ENCODE data around the gene CAMTA1. TPM values are rescaled to one million over a fixed set of nuclear protein-coding genes. Genes with fewer than 3 reads are reported as not detected.

The CAMTA1 gene
- total RNA-seq, 1 donor from 2014 or later: 63.8 TPM

DNA sequence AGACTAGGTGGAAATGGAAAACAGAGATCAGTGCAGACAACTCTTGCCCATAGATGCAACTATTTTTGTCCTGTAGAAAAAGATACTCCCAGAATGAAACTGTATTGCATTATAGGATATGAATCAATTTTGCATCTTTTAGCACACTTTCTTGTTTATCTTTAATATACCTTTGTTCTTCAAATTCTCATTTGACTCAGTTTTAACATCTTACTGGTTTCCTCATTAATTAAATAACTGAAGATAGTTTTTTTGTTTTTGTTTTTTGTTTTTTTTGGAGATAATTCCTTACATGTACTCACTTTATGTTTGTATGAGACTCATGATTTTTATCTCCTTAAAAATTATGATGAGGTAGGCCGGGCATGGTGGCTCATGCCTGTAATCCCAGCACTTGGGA lies 10.9 kb upstream of the CAMTA1 start:
- Mint-ChIP-seq H3K9me3 (ENCODE audit: low read depth) (peaks cover 10% of the 10 kb centered on the region), H3K27me3 (ENCODE audit: low read depth) (no peaks in the 10 kb centered on the region), H3K4me1 (ENCODE audit: low read depth) (peaks cover 15% of the 10 kb centered on the region), H3K4me3 (ENCODE audit: unreplicated experiment) (no peak overlapping the region), H3K27ac (ENCODE audit: unreplicated experiment) (no peak overlapping the region), H3K36me3 (ENCODE audit: low read depth) (peaks cover 2% of the 10 kb centered on the region)
- no peak for DNase-seq (ENCODE audit: low spot score)
- TF ChIP-seq, protein P1, sequence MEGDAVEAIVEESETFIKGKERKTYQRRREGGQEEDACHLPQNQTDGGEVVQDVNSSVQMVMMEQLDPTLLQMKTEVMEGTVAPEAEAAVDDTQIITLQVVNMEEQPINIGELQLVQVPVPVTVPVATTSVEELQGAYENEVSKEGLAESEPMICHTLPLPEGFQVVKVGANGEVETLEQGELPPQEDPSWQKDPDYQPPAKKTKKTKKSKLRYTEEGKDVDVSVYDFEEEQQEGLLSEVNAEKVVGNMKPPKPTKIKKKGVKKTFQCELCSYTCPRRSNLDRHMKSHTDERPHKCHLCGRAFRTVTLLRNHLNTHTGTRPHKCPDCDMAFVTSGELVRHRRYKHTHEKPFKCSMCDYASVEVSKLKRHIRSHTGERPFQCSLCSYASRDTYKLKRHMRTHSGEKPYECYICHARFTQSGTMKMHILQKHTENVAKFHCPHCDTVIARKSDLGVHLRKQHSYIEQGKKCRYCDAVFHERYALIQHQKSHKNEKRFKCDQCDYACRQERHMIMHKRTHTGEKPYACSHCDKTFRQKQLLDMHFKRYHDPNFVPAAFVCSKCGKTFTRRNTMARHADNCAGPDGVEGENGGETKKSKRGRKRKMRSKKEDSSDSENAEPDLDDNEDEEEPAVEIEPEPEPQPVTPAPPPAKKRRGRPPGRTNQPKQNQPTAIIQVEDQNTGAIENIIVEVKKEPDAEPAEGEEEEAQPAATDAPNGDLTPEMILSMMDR (IDR thresholded peaks at IDR 0.05): no peak

DNA sequence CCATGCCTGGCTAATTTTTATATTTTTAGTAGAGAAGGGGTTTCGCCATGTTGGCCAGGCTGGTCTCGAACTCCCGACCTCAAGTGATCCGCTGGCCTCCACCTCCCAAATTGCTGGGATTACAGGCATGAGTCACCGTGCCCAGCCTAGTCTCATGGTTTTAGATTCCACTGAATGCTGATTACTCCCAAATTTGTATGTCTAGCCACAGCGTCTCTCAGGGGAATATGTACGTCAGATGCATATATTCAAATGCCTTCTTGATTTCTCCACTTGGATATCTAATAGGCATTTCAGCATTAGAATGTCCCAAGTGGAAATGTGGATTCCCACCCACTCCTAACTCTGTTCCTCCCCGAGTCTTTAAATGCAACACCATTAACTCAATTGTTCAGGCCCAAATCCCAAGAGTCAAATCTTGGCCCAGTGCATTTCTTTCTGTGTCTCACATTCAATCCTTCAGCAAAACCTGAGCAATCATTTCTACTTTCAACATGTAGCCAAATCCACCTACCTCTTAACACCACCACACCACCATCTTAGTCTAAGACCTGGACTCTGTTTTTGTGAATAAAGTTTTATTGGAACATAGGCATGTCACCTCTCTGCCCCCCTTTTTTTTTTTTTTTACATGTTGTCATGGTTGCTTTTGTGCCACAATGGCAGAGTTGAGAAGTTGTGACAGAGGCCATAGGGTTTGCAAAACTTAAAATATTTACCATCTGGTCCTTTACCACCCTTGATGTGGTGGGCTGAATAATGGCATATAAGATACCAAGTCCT lies 9.8 kb upstream of the CAMTA1 start:
- TF ChIP-seq, protein P1 (IDR thresholded peaks at IDR 0.05): no peak
- Mint-ChIP-seq H3K27ac (ENCODE audit: unreplicated experiment) (no peak overlapping the region), H3K4me3 (ENCODE audit: unreplicated experiment) (no peak overlapping the region), H3K9me3 (ENCODE audit: low read depth) (peaks cover 10% of the 10 kb centered on the region), H3K27me3 (ENCODE audit: low read depth) (no peaks in the 10 kb centered on the region), H3K36me3 (ENCODE audit: low read depth) (peaks cover 2% of the 10 kb centered on the region), H3K4me1 (ENCODE audit: low read depth) (peaks cover 14% of the 10 kb centered on the region)
- no peak for DNase-seq (ENCODE audit: low spot score)

DNA sequence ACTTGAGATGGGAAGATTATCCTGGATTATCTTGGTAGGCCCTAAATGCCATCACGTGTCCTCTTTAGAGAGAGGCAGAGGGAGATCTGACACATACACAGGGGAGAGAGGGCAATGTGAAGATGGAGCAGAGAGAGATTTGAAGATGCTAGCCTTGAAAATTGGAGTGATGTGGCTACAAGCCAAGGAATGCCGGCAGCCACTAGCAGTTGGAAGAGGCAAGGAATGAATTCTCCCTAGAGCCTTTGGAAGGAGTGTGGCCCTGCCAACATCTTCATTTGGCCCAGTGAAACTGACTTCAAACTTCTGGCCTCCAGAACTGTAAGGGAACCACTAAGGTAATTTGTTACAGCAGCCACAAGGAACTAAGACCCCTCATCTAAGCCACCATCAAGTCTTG lies 8.9 kb upstream of the CAMTA1 start:
- Mint-ChIP-seq H3K27ac (ENCODE audit: unreplicated experiment) (no peak overlapping the region), H3K4me1 (ENCODE audit: low read depth) (peaks cover 4% of the 10 kb centered on the region), H3K4me3 (ENCODE audit: unreplicated experiment) (no peak overlapping the region), H3K9me3 (ENCODE audit: low read depth) (peaks cover 10% of the 10 kb centered on the region), H3K27me3 (ENCODE audit: low read depth) (no peaks in the 10 kb centered on the region), H3K36me3 (ENCODE audit: low read depth) (peaks cover 2% of the 10 kb centered on the region)
- TF ChIP-seq, protein P1 (IDR thresholded peaks at IDR 0.05): no peak
- DNase-seq (ENCODE audit: low spot score): no peak

DNA sequence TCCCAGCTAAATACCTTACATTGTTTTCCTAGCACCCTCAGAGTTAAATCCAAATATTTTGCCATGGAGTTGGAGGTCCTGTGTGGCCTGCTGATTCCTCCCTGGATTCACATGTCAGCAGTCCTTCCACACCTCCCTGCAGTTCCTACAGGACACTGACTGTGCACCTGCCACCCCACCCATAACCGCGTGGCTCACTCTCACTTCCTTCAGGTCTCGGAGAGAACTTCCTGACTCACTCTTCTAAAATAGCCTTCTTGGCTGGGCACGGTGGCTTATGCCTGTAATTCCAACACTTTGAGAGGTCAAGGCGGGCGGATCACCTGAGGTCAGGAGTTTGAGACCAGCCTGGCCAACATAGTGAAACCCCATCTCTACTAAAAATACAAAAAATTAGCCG lies 8.4 kb upstream of the CAMTA1 start:
- Mint-ChIP-seq H3K4me1 (ENCODE audit: low read depth) (peaks cover 3% of the 10 kb centered on the region), H3K27ac (ENCODE audit: unreplicated experiment) (no peak overlapping the region), H3K27me3 (ENCODE audit: low read depth) (no peaks in the 10 kb centered on the region), H3K9me3 (ENCODE audit: low read depth) (peaks cover 10% of the 10 kb centered on the region), H3K4me3 (ENCODE audit: unreplicated experiment) (no peak overlapping the region), H3K36me3 (ENCODE audit: low read depth) (peaks cover 2% of the 10 kb centered on the region)
- DNase-seq (ENCODE audit: low spot score): no peak
- TF ChIP-seq, protein P1 (IDR thresholded peaks at IDR 0.05): no peak

DNA sequence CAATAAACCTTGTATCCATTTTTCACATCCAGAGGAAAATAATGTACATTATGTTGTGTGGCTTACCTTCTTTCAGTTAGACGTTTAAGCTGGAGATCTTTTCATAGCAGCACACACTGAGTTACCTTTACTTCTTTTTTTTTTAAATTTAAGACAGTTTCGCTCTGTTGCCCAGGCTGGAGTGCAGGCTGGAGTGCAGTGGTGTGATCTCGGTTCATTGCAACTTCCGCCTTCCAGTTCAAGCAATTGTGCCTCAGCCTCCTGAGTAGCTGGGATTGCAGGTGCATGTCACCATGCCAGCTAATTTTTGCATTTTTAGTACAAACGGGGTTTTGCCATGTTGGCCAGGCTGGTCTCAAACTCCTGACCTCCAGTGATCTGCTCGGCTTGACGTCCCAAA lies 7.4 kb upstream of the CAMTA1 start:
- Mint-ChIP-seq H3K36me3 (ENCODE audit: low read depth) (peaks cover 2% of the 10 kb centered on the region), H3K4me1 (ENCODE audit: low read depth) (peaks cover 3% of the 10 kb centered on the region), H3K9me3 (ENCODE audit: low read depth) (peaks cover 10% of the 10 kb centered on the region), H3K4me3 (ENCODE audit: unreplicated experiment) (no peak overlapping the region), H3K27me3 (ENCODE audit: low read depth) (no peaks in the 10 kb centered on the region), H3K27ac (ENCODE audit: unreplicated experiment) (no peak overlapping the region)
- TF ChIP-seq, protein P1 (IDR thresholded peaks at IDR 0.05): no peak
- no peak for DNase-seq (ENCODE audit: low spot score)
